HG02623 (cell line): ENCODE measurements around the gene INKA1.
A peak's percentile ranks its signal among the peaks of the same experiment; 100 is the strongest.
"Not testable (repeated sequence)": the region's sequence is repeated elsewhere in the genome, so short reads cannot be mapped to it uniquely, and the experiment has no call there.

Experiments used
- ATAC-seq: cut with Tn5 transposase; IDR thresholded peaks from one replicate; pipeline ENCODE4 v1.9.1; 2021; ENCODE audit warnings: moderate library complexity; ENCODE audit not compliant: unreplicated experiment

INKA1 gene

DNA sequence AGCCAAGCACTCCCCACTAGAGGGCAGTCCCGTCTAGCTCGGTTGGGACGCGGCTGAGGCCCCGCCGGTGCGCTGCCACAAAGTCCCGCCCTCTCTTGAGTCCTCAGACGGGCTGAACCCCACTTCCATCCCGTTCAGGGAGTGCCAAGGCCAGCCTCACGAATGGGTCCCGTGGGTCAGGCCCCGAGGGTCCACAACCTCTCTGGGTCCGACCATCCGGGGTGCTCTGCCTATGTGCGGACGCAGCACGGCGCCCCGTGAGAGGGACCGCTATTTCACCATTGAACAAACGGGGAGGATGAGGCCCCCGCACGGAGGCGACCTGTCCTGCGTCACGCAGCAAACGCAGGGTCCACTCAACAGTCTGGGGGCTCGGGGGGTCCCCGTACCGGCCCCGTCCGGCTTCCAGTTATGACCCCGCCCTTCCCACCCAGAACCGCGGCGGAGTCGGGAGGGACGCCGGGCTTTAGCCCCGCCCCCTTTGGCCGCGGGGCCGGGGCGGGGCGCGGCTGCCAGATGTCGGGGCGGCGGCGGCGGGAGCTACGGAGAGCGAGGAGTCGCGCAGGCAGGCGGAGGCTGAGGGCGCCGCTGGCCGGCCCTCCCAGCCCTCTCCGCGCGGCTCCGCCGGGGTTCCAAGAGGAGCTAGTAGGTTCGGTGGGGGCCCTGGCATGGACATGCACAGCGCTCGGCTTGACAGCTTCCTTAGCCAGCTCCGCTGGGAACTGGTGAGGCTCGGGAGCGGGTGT is at the start of gene INKA1:
Gene INKA1, plus strand, starts transcription at position 543 of the 746 bp plus-strand sequence. Its CDS starts 132 bp downstream, at position 675.
- peak; percentile 58 for ATAC-seq

DNA sequence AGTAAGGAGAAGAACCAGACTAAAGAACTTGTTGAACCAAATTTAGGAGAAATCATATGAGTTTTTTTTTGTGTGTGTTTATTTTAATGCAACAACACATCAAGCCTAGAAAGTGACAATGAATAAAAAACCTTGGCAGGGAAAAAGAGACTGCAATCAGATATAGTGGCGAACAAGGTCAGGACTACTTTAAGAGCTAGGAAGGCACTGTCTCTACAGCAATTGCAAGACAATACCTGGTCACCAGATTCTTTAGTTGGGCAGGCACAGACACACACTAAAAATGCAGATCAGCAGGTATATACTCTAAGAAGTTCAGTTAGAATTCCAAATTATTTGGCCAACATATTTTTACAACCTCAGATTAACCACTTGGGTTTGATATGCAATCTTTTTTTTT is 48.5 kb upstream of the INKA1 start:
- ATAC-seq: no peak

DNA sequence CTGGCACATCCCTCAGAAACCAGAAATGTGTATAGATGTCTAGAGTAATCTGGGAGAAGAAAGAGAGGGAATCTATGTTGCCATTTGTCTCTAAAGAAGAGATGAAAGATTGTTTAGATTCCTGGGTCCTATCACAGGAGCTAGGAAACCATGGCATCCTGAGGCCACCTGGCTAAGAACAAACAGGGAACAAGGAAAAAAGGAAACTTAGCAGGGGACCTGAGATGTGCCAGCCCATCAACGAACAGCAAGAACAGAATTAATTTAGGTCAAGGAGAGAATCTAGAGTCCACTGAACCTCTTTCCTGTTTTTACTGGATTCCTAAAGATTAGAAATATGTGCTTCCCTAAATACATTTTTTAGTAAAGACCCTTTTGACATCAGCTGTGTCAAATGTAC is 47.0 kb upstream of the INKA1 start:
- ATAC-seq: no peak

- ATAC-seq: no peak
These were observed 45.9 kb upstream of the INKA1 start for GRCh38 chr3:49757197-49757596.

GRCh38 chr3:49759226-49759625 is 43.8 kb upstream of the INKA1 start:
- no peak for ATAC-seq

GRCh38 chr3:49761661-49762060 is 41.4 kb upstream of the INKA1 start:
- no peak for ATAC-seq

DNA sequence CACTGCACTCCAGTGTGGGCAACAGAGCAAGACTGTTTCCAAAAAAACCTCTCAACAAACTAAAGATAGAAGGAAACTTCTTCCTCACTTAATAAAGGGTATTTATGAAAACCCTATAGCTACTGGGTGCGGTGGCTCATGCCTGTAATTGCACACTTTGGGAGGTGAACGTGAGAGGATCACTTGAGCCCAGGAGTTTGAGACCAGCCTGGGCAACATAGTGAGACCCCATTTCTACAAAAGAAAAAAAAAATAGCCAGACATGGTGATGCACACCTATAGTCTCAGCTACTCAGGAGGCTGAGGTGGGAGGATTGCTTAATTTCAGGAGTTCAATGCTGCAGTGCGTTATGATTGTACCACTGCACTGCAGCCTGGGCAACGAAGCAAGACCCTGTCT is 39.1 kb upstream of the INKA1 start:
- no peak for ATAC-seq

GRCh38 chr3:49769286-49769915 is 33.7 kb upstream of the INKA1 start:
- ATAC-seq: no peak

- ATAC-seq: no peak
These were observed 33.1 kb upstream of the INKA1 start for GRCh38 chr3:49769926-49770325.

DNA sequence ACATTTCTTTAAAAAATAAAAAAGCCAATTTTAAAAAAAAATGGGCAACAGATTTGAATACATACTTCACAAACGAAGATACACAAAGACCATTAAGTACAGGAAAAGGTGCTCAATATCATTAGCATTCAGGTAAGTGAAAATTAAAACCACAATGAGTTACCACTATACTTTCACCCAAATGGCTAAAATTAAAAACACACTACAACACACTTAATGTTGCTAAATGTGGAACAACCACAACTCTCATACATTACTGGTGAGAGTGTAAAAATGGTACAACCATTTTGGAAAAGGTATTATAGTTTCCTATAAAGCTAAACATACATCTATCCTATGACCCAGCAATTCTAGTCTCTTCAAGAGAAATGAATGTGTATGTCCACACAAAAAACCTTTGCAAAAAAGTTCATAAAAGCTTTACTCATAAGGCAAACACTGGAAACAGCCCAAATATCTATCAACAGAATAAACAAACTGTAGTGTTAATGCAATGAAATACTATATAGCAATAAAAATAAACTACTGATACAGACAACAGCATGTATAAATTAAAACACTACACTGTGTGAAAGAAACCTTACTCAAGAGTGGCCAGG is 31.6 kb upstream of the INKA1 start:
- ATAC-seq: no peak

GRCh38 chr3:49772703-49773102 is 30.4 kb upstream of the INKA1 start:
- ATAC-seq: no peak

DNA sequence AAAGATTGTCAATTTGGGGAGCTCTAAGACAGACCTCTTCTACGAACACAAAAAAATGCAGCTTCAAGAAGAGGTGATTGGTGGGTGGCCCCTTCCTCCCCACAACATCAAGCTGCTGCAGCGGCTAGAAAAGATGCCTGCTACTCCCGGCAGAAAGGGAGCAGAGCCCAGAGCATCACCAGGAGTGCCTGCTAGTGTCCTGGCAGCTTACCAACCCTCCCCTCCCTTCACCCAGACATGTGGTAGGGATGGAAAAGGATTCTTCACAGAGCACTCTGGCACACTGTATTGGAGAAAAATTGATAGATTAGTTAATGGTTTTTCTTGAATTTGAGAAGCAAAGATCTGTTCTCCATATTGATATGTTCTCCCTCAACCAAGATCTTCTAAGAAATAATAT is 27.5 kb upstream of the INKA1 start:
- ATAC-seq: no peak

- not testable (repeated sequence) for ATAC-seq
These were observed 27.0 kb upstream of the INKA1 start for GRCh38 chr3:49776101-49776500.

DNA sequence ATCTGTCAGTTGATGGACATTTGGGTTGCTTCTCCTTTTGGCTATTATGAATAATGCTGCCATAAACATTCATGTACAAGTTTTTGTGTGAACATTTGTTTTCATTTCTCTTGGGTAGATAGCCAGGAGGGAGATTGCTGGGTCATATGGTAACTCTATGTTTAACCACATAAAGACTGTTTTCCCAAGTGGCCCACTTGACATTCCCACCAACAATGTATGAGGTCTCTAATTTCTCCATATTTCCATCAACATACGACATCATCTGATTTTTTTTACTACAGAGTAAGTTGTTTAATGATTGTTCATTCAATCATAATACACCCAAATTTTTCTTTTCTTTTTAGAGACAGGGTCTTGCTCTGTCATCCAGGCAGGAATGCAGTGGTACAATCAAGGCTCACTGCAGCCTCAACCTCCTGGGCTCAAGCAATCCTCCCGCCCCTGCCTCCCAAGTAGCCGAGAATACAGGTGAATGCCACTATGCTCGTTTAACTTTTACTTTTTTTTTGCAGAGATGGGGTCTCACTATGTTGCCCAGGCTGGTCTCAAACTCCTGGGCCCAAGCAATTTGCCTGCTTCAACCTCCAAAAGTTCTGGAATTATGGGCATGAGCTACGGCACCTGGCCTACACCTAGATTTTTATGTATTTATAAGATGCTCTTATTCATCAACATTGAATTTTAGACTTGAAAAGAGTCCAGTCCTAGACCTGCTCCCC is 23.5 kb upstream of the INKA1 start:
- no peak for ATAC-seq

- ATAC-seq: no peak
These were observed 22.7 kb upstream of the INKA1 start for GRCh38 chr3:49780080-49780974.

DNA sequence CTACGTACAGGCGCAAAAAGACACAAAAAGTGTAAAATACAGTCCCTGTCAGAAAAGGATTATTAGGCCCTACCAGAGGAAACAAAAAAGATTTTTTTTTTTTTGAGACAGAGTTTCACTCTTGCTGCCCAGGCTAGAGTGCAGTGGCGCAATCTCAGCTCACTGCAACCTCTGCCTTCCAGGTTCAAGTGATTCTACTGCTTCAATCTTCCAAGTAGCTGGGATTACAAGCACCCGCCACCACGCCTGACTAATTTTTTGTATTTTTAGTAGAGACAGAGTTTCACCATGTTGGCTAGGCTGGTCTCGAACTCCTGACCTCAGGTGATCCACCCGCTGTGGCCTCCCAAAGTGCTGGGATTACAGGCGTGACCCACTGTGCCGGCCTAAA is 22.1 kb upstream of the INKA1 start:
- not testable (repeated sequence) for ATAC-seq

DNA sequence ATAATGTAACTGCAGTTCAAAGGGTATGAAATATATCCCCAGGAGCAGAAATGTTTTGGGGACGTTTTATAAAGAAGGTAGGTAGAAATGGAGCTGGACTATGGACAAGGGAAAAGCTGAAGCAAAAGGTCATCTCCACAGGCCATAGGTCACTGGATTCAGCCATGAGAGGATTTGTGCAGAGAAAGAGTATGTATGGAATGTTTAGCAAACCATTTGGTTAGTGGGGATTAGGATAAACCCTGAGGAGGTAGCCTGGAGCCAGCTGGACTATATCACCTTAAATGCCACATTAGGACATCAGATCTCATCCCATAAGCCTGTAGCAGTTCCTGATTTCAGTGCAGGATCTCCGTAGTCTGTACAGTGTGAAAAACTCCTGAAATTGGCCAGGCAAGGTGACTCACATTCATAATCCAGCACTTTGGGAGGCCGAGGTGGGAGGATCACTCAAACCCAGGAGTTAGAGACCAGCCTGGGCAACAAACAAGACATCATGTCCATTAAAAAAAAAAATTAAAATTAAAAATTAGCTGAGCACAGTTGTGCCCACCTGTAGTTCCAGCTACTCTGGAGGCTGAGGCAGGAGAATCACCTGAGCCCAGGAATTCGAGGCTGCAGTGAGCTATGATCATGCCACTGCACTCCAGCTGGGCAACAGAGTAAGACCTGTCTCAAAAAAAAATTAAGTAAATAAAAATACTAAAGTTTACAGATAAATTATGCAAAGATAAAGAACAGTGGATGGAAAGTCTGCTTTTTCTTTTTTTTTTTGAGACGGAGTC is 21.5 kb upstream of the INKA1 start:
- no peak for ATAC-seq

- ATAC-seq: not testable (repeated sequence)
These were observed 20.8 kb upstream of the INKA1 start for GRCh38 chr3:49782277-49782676.

GRCh38 chr3:49785565-49786356 is 17.3 kb upstream of the INKA1 start:
- ATAC-seq: peak; percentile 28
